ENCODE data around the gene ATXN10. TPM values are rescaled to one million over a fixed set of nuclear protein-coding genes. Genes with fewer than 3 reads are reported as not detected.

Gene ATXN10
- polyA plus RNA-seq, 3 donors, result 60.1 to 106 (median 92.4) TPM

DNA sequence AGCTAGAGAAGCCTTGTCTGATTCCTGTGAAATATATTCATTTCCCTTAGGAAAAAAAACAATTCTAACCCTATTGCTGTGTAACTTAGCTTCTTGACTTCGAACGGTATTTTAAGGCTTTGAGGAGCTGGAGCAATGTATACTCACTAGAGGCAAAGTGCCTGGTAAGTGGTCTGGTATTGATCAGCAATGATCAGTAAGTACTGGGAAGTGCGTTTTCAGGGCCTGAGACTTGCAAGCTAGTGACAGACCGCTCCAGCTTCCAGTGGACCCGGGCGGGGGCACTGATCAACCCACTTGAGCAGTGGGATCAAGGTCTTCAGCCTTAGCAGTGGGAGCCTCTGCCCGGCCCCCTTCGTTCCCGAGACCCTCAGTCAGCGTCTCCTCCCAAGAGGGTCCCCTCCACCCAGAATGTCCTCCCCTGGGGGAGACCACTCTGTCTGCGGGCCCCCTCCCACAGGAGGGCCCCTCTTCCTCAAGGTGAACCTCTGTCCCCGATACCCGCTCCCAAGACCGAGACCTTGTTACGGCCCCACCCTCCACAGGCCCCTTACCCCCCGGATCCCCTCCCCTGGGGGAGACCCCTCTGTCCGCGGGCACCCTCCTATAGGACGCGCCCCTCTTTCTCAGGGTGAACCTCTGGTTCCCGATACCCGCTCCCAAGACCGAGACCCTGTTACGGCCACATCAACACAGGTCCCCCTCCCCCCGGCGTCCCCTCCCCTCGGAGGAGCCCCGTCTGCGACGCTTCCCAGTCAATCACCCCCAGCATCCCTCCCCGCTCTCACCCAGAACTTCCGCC lies 452 bp upstream of the ATXN10 start:
- DNase-seq, result no peak

More for the DNA sequence above, 452 bp upstream of the ATXN10 start:
- Mint-ChIP-seq H3K27me3 (ENCODE audit: low read depth in 3 of 3) (peaks cover 8 to 10% (median 9%) of the 10 kb centered on the region in 3 donors), H3K4me1 (peaks cover 28% of the 10 kb centered on the region), H3K36me3 (peaks cover 3 to 10% of the 10 kb centered on the region in 2 donors), H3K27ac (peak overlapping the region in 4 of 7 donors; percentile 45 to 87 (median 78)), H3K9me3 (peaks cover 0 to 1% (median 0%) of the 10 kb centered on the region in 7 donors), H3K4me3 (peak overlapping the region; percentile 87 to 93)
- H3K4me3 ChIP-seq (replicated peaks in 1 of 3; ENCODE audit: low read depth in 2 of 3, low read length in 3 of 3), result peak overlapping the region; percentile 44 to 83 (median 79)
- no peaks in the 10 kb centered on the region for H3K36me3 ChIP-seq (replicated peaks in 1 of 2; ENCODE audit: control insufficient read depth in 1 of 2, insufficient read depth in 2 of 2, low read length in 2 of 2)
- H3K4me1 ChIP-seq (ENCODE audit: control insufficient read depth in 1 of 2, insufficient read depth in 2 of 2, low read length in 2 of 2), result peaks cover 24 to 33% of the 10 kb centered on the region in 2 donors
- H3K27ac ChIP-seq (ENCODE audit: low read depth in 1 of 2, low read length in 2 of 2), result peak overlapping the region in 1 of 2 donors; percentile 73
- peak overlapping the region; percentile 95 for H2AFZ ChIP-seq (ENCODE audit: insufficient read depth, low read depth, low read length, poor library complexity, severe bottlenecking)
- 13% methylated on average over 30 of the region's 32 CpGs for WGBS (ENCODE audit: insufficient coverage)
- H3K27me3 ChIP-seq (ENCODE audit: control insufficient read depth in 2 of 2, insufficient read depth in 2 of 2, low read length in 2 of 2), result peaks cover 1 to 6% of the 10 kb centered on the region in 2 donors
- H3K9me3 ChIP-seq (replicated peaks in 1 of 2; ENCODE audit: control insufficient read depth in 1 of 2, insufficient read depth in 1 of 2, low read length in 2 of 2), result no peaks in the 10 kb centered on the region
- H3K9ac ChIP-seq (ENCODE audit: insufficient read depth, low read length, poor library complexity, severe bottlenecking), result peak overlapping the region; percentile 80
- H3K79me2 ChIP-seq (ENCODE audit: insufficient read depth, low read length), result peaks cover 41% of the 10 kb centered on the region
- H3K4me2 ChIP-seq (replicated peaks; ENCODE audit: extremely low read depth, low read length, poor library complexity, severe bottlenecking), result peak overlapping the region; percentile 94
- TF ChIP-seq, protein P1, sequence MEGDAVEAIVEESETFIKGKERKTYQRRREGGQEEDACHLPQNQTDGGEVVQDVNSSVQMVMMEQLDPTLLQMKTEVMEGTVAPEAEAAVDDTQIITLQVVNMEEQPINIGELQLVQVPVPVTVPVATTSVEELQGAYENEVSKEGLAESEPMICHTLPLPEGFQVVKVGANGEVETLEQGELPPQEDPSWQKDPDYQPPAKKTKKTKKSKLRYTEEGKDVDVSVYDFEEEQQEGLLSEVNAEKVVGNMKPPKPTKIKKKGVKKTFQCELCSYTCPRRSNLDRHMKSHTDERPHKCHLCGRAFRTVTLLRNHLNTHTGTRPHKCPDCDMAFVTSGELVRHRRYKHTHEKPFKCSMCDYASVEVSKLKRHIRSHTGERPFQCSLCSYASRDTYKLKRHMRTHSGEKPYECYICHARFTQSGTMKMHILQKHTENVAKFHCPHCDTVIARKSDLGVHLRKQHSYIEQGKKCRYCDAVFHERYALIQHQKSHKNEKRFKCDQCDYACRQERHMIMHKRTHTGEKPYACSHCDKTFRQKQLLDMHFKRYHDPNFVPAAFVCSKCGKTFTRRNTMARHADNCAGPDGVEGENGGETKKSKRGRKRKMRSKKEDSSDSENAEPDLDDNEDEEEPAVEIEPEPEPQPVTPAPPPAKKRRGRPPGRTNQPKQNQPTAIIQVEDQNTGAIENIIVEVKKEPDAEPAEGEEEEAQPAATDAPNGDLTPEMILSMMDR (IDR thresholded peaks at IDR 0.05), result no peak
- intact Hi-C loops (cut with micrococcal nuclease), result no loop called here
- peaks cover 30% of the 10 kb centered on the region for H4K20me1 ChIP-seq (ENCODE audit: insufficient read depth, low read length)

Data from CD14-positive monocyte (primary cell).